SH-SY5Y (cell line): ENCODE data around the gene NSL1.

Experiments used
- GATA2 ChIP-seq: IDR thresholded peaks from 2 replicates; pipeline ENCODE4 v1.6.1; 2011; ENCODE audit warnings: mild to moderate bottlenecking, low read depth, low read length
- GATA3 ChIP-seq: IDR thresholded peaks from 2 replicates; pipeline ENCODE4 v1.6.1; 2011; ENCODE audit warnings: low read depth, mild to moderate bottlenecking, low read length, moderate library complexity

DNA sequence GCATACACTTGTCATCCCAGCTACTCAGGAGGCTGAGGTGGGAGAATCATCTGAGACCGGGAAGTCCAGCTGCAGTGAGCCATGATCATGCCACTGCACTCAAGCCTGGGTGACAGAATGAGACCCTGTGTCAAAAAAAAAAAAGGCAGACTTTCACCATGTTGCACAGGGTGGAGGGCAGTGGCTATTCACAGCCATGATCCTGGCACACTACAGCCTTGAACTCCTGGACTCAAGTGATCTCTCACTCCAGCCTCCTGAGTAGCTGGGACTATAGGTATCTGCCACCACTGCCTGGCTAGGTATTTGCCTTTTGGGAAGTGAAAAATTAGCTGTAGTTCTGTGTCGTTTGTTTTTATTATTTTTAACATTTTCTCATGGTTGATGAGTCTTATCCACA, 36.8 kb upstream of the NSL1 start:
- TF ChIP-seq GATA3 (no peak), GATA2 (no peak)
